ENCODE results near the gene RNF214. TPM values are rescaled to one million over a fixed set of nuclear protein-coding genes. Genes with fewer than 3 reads are reported as not detected.
"Not testable (repeated sequence)": the region's sequence is repeated elsewhere in the genome, so short reads cannot be mapped to it uniquely, and the experiment has no call there.

Gene RNF214
- total RNA-seq, 1 donor from 2014 or later, result 27.6 TPM

DNA sequence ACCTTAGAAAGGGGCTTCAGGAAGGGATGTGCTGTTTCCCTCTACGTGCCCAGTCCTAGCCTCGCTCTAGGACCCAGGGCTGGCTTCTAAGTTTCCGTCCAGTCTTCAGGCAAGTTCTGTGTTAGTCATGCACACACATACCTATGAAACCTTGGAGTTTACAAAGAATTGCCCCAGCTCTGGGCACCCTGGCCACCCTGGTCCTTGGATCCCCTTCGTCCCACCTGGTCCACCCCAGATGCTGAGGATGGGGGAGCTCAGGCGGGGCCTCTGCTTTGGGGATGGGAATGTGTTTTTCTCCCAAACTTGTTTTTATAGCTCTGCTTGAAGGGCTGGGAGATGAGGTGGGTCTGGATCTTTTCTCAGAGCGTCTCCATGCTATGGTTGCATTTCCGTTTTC is 35.5 kb upstream of the RNF214 start:
- DNase-seq (ENCODE audit: low spot score), result no peak

DNA sequence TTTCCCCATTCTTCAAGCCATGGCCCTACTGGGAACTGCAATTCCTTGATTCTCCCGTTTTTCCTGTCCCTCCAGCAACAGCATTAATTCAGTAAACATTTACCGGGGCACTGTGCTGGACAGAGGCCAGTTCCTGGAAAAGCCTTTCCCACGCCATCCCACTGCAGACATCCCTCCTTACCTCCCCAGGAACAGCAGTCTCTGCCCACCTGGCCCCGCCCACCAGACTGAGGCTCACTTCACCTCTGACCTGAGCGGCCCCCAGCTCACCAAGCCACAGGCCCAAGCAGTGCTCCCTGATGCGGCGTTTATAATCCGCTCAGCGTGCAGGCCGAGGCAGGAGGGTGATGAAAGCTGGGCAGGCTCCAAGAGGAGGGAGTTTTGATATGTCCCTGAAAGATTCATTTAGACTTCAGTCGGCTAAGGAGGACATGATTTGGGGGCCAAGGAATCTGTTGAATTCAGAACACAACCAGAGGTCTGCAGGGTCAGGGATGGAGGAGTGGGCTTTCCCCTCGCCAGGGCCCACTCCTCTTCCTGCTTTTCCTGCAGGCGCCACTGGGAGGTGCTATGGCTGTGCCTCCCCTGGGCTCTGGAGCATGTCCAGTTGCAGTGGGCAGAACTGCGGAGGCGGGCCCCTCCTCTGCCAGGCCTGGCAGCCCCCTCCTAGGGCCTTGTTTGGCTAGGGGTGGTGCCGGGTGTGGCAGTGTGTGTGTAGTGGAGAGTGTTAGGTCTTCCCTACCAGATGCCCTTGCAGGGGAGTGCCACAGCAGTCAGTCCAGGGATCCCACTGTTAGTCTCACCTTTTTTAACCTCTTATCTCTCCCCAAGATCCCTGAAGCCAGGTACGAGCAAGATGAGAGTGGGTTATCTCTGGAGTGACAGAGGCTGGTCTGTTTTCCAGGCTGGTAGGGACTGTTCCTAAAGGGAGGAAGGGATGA is 34.7 kb upstream of the RNF214 start:
- intact Hi-C loops (cut with DNase I), result no loop called here
- DNase-seq (ENCODE audit: low spot score), result no peak

More for the DNA sequence above, 35.5 kb upstream of the RNF214 start:
- intact Hi-C loops (cut with DNase I), result no loop called here

DNA sequence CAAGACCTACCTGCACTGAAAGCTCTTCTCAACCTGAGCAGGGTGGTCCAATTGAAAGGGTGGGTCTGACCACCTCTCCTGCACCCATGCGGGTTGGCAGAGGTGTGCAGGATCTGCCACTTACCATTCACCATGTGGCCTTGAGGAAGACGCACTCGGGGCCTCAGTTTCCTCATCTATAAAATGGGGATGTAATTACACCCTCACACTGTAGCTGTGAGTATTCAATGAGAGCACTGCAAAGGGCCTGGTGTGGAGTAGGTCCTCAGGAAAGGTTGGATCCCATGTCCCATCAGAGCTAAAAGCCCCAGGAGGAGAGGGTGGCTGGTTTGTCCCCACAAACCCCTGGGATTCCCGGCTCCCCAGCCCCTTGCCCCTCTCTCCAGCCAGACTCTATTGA is 33.9 kb upstream of the RNF214 start:
- intact Hi-C loops (cut with DNase I), result loop anchor here (1.0 kb wide), 1 partner anchor 19 kb away; no protein-coding TSS in a partner anchor
- DNase-seq (ENCODE audit: low spot score), result no peak

GRCh38 chr11:117199053-117199915 is 33.2 kb upstream of the RNF214 start, which contains the start of gene TAGLN:
TSS of gene TAGLN (plus strand) at chr11:117199370. CDS start at chr11:117203014, 3,644 bp downstream.
- intact Hi-C loops (cut with DNase I), result loop anchor here (1.0 kb wide), 1 partner anchor 18 kb away; no protein-coding TSS in a partner anchor

DNA sequence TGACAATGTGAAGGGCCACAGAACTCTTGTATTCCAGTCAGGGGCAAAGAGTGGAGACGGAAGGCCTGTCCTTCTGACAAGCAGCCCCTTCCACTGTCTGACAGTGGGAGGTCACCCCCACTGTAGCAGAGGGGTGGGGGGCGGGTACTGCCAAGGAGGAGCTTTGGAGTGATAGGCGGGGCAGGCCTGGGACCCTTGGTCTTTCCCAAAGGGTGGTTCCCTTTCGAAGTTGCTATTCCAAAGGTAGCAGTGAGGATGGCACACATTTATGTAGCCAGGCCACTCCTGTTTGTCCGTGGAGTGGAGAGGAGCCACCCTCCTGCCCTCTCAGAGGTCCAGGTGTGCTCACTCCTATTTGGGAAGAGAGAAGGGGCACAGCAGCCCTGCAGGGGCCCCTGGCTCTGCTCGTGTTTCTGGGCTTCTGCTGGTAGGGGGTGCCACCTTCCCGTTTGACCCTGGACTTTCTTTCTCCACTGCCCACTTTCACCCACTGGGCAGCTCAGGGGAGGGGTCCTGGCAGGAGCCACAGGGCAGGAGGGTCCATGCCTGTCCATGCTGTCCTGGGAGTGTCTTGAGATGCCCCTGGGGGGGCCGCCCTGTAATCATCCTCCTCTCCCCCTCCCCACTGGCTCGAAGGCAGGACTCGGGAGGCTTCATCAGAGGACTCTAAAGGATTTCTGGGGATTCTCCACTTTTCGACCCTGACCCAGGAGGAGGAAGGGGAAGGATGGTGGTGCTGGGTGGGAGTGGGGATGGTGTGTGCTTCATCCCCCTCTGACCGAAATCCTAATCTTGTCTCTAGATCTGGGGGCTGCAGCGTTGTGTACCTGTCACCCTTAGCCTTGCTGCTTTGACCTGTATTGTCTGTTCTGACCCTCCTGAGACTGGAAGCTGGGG is 32.3 kb upstream of the RNF214 start:
- DNase-seq (ENCODE audit: low spot score), result no peak

More at GRCh38 chr11:117199053-117199915, 33.2 kb upstream of the RNF214 start, which contains the start of gene TAGLN:
- peak; percentile 86 for DNase-seq (ENCODE audit: low spot score)

DNA sequence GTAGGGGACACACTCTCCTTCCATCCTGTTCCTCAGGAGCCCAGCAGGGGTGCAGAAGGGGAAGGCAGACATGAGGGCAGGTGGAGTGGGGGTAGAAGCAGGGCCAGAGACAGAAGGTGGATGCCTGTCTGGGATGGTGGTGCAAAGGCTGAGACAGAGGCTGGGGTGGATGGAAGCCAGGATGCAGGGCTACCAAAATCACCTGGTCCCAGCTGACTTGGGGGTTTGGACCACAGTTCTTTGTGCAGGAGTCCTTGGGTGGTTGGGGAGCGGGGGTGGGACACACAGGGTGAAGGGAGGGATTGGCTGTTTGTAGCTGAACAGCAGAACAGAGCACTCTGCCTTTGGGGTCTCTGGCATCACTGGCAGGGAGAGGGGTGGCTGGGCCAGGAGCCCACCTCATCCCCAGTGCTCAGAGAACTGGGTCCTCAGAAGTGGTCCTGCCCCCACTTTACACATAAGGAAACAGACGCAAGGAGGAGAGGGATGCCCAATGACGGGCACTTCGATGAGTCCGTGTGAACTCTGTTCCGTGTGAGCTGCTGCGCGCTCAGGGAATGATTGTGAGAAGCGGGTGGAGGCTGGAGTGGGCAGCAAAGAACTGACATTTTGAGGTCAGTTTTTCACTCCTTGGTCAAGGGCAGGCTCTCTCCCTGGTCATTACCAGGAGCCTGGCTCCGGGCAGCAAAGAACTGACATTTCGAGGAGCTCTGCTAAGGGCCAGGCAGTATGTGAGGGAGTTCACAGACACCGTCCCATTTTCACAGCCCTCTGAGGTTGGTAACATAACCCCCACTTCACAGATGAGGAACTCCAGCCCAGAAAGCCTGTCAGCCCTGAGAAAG is 31.4 kb upstream of the RNF214 start:
- DNase-seq (ENCODE audit: low spot score), result no peak
- intact Hi-C loops (cut with DNase I), result no loop called here

More for the DNA sequence above, 32.3 kb upstream of the RNF214 start:
- intact Hi-C loops (cut with DNase I), result loop anchor here (1.0 kb wide), 1 partner anchor 17 kb away; no protein-coding TSS in a partner anchor

- no peak for DNase-seq (ENCODE audit: low spot score)
- intact Hi-C loops (cut with DNase I), result no loop called here
Observed at GRCh38 chr11:117201658-117202305, 30.7 kb upstream of the RNF214 start.

GRCh38 chr11:117202386-117203068 is 29.9 kb upstream of the RNF214 start:
- intact Hi-C loops (cut with DNase I), result no loop called here
- DNase-seq (ENCODE audit: low spot score), result no peak

GRCh38 chr11:117203069-117203407 is 29.4 kb upstream of the RNF214 start:
- intact Hi-C loops (cut with DNase I), result no loop called here
- no peak for DNase-seq (ENCODE audit: low spot score)

GRCh38 chr11:117204283-117205080 is 28.0 kb upstream of the RNF214 start:
- intact Hi-C loops (cut with DNase I), result no loop called here
- no peak for DNase-seq (ENCODE audit: low spot score)

DNA sequence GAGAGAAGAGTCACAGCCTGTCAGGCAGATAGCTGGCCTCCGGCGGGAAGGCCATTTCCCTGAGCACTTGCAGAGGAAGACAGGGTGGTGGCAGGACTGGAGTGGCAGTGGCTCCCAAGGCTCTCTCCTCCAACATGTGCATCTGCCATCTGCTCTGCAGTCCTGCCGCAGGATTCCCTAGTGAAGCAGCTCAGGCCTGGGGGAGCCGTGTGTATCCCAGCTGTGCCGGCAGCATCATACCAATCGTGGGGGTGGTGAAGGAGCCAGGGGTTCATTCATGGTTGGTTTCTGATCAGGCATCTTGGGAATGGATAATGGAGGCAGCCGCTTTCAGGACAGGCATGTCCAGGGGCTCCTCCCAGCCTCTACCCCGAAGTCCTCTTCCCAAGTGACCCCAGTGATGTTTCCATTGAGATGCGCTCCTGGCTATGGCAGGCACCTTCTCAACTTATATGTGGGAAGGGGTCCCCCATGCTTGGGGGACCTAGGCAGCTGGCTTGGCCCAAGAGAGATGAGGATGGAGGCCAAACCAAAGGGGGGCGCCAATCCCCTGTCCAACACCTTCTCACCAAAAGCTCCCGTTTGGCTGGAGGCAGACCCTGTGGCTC is 27.2 kb upstream of the RNF214 start:
- no peak for DNase-seq (ENCODE audit: low spot score)
- intact Hi-C loops (cut with DNase I), result no loop called here

DNA sequence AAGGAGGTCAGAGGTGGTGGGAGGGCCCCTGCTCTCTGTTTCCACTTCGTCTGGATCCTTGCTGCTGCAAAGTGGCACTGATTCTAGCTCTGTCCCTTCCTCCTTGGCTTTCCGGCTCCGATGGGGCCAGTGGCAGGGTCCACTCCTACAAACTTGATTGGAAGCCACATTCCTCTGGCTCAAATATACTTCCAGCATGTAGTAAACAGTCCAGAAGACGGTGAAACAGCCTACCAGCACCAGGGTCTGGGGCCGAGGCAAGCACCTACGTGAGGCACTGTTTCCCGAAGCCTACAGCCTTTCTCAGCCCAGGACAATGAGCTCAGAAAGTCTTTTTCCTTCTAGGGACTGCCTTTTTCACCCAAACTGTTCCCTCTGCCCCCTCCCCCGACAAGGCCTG is 26.4 kb upstream of the RNF214 start:
- intact Hi-C loops (cut with DNase I); DNase-seq (ENCODE audit: low spot score): not testable (repeated sequence)

DNA sequence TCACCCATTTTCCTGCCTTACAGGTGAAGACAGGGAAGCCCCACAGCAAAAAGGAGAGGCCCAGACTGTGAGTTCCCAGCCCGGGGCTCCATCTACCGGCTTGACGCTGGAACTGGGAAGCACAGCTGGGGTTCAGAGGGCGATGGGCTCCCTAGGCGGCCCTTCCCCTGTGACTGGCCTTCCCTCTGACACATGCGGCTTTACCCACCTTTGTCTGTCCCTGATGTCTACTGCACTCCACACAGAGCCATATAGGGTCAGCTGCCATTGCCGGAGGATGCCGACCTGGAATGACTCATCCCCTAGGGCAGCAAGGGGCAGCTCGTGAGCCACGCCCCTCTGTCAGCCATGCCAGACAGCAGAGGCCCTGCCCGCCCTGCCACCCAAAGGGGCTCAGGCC is 25.6 kb upstream of the RNF214 start:
- DNase-seq (ENCODE audit: low spot score); intact Hi-C loops (cut with DNase I): not testable (repeated sequence)

DNA sequence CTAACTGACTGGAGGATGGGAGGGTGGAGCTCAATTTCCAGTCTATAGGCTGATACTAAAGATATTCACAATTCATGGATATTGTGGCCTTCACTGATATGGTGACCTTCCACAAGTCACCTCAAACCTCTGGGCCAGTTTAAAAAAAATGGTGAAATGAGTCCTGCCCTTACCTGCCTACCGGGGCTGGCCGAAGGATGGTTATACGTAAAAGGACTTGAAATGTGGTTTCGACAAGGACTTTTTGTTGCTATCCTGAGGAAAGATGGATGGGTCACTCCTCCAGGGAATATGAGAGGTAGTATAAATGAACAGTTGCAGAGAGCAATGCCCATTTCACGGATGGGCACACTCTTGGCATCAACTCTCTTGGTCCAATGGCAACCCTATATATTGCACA is 25.0 kb upstream of the RNF214 start:
- DNase-seq (ENCODE audit: low spot score); intact Hi-C loops (cut with DNase I): not testable (repeated sequence)

GRCh38 chr11:117208710-117209109 is 23.8 kb upstream of the RNF214 start:
- DNase-seq (ENCODE audit: low spot score); intact Hi-C loops (cut with DNase I): not testable (repeated sequence)
